Mucosa of gallbladder (tissue), 1 donor: Measurements from ENCODE around the gene ITGA6. TPM values are rescaled to one million over a fixed set of nuclear protein-coding genes. Genes with fewer than 3 reads are reported as not detected.

Experiments used
- DNase-seq: peaks from one replicate; pipeline ENCODE4 v3.0.0-alpha.2; 2020; ENCODE audit warnings: low spot score
- total RNA-seq: library from RNA; stranded (reverse); gene quantifications from one replicate; pipeline ENCODE4 v1.2.1, GENCODE V29; 2021
- donor health status: DM: no; HTN: no; CAD: no.

Gene ITGA6
- total RNA-seq, 1 donor from 2014 or later = 71.4 TPM

- peak; percentile 75 for DNase-seq
Observed at GRCh38 chr2:172465417-172466334, 38.3 kb downstream of the ITGA6 start.

- no peak for DNase-seq
Observed at GRCh38 chr2:172467382-172467781, 40.0 kb downstream of the ITGA6 start.

GRCh38 chr2:172470958-172471922 is 43.9 kb downstream of the ITGA6 start:
- DNase-seq = no peak

GRCh38 chr2:172472446-172473033 is 45.2 kb downstream of the ITGA6 start:
- DNase-seq = no peak

- no peak for DNase-seq
Observed at GRCh38 chr2:172473167-172473566, 45.8 kb downstream of the ITGA6 start.

- no peak for DNase-seq
Observed at GRCh38 chr2:172478353-172478752, 51.0 kb downstream of the ITGA6 start.

- DNase-seq = no peak
Observed at GRCh38 chr2:172480301-172481218, 53.2 kb downstream of the ITGA6 start.

- DNase-seq = no peak
Observed at GRCh38 chr2:172481507-172482262, 54.3 kb downstream of the ITGA6 start.

- no peak for DNase-seq
Observed at GRCh38 chr2:172484253-172484652, 56.9 kb downstream of the ITGA6 start.

- no peak for DNase-seq
Observed at GRCh38 chr2:172484706-172485105, 57.3 kb downstream of the ITGA6 start.

GRCh38 chr2:172488556-172488955 is 61.2 kb downstream of the ITGA6 start:
- no peak for DNase-seq

GRCh38 chr2:172489681-172490080 is 62.3 kb downstream of the ITGA6 start:
- DNase-seq = no peak

GRCh38 chr2:172496160-172496608 is 68.8 kb downstream of the ITGA6 start:
- no peak for DNase-seq

- DNase-seq = no peak
Observed at GRCh38 chr2:172507199-172507598, 79.8 kb downstream of the ITGA6 start.

GRCh38 chr2:172510088-172510487 is 82.7 kb downstream of the ITGA6 start:
- DNase-seq = no peak

- DNase-seq = no peak
Observed at GRCh38 chr2:172510548-172510947, 83.2 kb downstream of the ITGA6 start.

GRCh38 chr2:172512810-172513523 is 85.6 kb downstream of the ITGA6 start:
- no peak for DNase-seq

- no peak for DNase-seq
Observed at GRCh38 chr2:172513524-172513900, 86.1 kb downstream of the ITGA6 start.

GRCh38 chr2:172513935-172514586 is 86.7 kb downstream of the ITGA6 start:
- no peak for DNase-seq
